Measurements from ENCODE around the gene STS.
"Not testable (repeated sequence)": the region's sequence is repeated elsewhere in the genome, so short reads cannot be mapped to it uniquely, and the experiment has no call there.

Gene STS

DNA sequence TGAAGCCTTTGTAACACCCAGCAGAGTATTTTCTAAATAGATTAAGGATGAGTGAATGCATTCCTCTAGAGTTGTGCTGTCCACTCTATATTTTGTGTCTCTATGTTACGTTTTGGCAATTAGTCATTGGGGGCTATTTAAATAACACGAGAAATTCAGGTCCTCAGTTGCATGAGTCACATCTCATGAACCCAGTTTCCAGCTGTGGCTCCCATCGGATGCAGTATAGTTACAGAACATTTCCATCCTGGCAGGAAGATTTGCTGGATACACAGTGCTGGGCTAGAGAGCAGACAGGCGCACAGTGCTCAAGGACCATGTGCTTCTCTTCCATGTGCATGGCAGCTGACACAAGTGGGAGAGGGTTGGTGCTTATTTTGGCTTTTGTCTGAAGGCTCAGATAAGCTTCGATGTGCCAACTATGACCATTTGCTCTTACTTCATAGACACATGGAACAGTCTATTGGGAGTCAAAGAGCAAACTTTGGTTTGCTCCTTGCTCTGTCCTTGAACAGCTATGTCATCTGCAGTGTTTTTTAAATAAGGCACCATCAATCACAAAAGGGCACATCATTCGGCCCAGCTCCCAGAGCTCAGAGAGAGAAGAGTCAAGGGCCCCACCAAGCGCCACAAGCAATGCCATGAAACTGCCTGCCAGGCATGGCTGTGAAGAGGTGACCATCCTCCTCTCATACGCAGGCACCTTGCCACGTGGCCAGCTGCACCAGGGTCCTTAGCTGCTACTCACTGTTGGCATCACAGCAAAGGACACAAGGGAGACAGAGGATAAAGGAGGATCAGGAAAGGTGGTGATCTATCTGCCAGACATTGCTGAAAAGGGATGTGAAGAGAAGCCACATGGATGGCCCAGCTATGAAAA lies 8.1 kb upstream of the STS start:
- no peak for DNase-seq (ENCODE audit: low read depth in 2 of 2)

DNA sequence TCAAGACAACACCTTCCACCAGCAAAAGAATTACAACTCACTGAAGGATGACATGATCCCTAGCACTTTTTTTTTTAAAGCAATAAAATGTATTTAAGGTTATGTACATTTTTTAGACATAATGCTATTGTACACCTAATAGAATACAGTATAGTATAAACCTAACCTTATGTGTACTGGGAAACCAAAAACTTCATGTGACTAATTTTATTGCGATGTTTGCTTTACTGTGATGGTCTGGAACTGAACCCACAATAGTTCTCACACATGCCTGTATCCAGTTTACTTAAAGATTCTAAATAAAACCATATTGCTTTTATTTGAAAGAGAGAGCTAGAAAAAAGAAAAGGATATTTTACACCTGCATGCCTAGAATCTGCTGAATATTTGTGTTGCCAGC lies 4.4 kb upstream of the STS start:
- no peak for DNase-seq (ENCODE audit: low read depth in 2 of 2)

DNA sequence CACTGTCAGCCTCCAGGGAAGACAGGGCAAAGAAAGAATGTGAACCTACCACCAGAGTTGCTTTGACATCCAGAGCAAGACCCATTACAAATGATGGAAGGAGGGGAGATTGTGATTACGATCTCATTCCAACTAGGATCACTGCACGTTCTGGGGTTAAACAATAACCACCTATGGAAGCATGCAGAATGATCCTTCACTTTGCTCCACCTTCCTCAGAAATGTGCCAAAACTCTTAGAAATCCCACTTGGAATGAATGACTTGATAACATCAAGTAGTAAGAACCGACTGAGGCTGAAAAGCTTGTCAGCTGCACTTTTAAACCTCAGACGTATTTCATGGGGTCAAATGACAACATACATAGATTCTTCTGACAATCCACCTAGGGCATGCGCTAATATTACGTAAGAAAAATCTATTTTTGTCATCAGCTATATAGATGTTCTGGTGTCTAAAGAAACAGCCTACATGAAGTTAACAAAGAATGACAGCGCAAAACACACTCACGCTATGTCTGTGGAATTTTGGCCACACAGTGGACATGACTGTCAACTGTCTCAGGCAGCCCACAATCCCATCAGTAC lies 3.5 kb upstream of the STS start:
- DNase-seq (ENCODE audit: low read depth in 2 of 2): no peak

DNA sequence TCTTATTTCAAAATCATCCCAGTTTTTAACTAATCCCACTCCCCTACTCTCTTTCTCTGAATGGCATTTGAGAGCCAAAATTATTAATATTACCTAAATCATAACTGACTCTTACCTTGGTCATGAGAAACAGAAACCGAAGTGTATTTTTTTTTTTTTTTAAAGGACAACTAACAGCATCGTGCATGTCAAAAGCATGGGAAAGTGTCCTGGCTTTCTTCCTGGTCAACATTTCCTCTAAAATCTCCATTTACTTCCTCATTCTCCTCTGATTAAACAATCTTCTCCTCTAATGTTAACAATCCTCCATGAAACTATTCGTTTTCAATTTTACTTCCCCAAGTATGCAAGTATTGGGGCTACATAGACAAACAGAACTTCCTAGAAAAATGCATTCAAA lies 2.1 kb upstream of the STS start:
- DNase-seq (ENCODE audit: low read depth in 2 of 2): no peak

DNA sequence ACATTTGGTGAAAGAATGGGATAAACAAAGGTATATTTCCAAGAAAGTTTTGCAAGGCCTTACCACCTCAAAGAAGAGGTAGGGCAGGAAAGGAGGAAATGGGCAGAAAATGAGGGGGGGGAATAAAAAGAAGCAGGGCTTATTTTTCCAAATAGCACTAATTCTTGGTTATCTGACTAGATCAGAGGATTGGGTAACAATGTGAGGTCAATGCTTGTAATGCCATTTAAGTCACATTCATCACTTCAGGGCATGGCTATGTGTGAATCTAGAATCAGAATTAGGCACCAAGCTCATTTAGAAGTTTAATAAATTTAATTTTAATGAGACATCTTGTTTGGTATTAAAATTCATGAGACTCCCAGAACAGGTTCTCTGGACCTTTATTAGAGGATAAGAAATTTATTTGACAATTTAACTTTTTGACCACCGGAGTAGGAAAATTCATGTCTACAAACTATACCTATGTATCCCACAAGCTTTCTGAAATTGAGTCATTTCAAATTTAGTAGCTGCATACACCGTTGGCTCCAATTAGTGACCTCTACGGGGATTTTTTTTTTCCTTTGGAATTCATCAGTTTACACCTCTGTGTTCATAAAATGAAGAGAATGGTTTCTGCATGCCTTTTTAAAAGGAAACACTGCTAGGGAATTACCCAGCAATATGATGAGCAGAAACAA lies 1.4 kb upstream of the STS start:
- DNase-seq (ENCODE audit: low read depth in 2 of 2): no peak

DNA sequence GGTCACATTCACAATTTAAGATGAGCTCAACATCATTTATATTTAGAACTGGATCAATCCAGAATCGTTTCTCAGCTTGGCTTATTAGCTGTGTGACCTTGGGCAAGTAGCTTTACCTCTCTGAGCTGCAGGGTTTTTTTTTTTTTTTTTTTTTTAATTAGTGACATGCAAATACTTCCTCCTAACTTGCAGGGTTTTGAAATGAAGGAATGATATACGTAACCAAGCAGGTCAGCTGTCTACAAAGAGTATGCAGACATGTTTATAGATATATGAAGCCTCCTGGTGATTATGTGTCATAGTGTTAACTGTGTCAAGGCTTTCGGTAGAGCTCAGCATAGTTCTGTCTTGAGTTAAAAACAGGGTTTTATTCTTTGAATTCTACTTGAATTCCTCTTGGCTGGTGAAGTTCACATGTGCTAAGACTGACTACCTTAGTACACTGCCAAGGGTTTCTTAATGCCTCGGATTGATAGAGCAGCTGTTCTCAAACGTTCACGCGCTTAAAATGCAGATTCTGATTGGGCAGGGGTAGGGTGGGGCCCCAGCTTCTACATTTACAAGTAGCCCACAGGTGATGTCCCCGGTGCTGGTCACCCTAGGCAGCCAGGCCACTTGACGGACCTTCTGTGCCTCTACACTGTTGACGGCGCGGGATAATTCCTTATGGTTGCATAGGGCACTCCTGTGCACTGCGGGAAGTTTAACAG lies 654 bp upstream of the STS start:
- no peak for DNase-seq (ENCODE audit: low read depth in 2 of 2)

DNA sequence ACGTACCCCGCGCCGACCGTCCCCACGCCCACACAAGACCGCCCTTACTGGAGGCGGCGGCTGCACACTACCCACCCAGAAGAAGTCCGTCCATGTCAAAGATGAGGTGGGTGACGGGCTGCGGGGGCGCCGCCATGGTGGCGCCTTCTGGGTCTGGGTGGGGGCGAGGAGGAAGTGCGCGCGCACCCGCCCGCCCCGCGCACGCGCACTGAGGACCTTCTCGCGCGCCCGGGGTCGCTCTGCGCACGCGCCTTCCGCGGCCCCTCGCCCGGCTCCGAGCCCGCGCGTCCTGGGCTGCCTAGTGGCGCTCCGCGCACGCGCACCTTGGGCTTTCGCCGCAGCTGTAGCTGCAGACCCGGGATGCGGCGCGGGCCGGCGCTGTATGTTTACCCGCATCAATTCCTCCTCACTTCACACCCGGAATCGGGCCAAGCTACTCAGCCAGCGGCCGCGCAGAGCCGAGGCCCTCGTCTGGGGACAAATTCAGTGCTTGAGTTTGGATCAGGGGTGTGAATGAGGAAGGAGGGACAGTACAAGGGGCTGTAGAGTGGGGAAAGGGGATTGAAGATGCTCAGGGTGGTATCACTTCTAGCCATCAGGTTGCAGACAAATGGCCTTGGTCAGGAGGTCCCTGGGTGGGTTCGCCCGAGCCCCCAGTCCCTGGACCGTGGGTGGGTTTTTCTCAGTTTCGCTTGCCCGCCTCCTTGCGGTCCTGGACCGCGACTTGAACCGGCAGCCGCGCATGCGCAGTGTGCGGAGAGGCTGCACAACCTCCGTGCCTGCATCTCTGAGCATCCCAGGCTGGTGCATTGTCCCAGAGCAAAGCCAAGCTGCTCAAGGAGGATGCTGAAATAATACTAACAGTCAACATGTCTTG lies 704 bp downstream of the STS start, which contains the start of gene PUDP:
PUDP (minus strand) TSS at position 176 of the 877 bp plus-strand sequence; CDS start at position 136, 40 bp downstream.
- peak; percentile 67 to 80 for DNase-seq (ENCODE audit: low read depth in 2 of 2)

DNA sequence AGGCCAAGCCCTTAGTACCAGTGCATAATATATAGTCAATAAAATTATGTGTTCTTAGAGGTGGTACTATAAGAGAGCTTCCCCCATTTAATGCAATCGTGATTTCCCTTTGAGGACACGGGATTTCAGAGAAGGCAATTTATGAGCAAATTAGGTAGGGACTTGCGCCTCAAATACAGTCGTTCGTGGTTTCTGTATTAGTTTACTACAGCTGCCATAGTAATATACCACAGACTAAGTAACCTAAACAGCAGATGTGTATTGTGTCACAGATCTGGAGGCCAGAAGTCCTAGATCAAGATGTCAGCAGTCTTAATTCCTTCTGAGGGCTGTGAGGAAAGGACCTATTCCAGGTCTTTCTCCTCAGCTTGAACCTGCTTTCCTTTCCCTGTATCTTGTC lies 1.9 kb downstream of the STS start:
- DNase-seq (ENCODE audit: low read depth in 2 of 2): no peak

DNA sequence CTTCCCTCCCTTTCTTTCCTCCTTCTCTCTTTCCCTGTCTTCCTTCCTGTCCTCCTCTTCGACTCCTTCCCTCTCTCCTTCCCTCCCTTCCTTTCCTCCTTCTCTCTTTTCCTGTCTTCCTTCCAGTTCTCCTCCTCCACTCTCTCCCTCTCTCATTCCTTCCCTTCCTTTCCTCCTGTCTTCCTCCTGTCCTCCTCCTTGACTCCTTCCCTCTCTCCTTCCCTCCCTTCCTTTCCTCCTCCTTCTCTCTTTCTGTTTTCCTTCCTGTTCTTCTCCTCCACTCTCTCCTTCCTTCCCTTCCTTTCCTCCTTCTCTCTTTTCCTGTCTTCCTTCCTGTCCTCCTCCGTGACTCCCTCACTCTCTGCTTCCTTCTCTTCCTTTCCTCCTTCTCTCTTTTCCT lies 5.7 kb downstream of the STS start:
- DNase-seq (ENCODE audit: low read depth in 2 of 2): no peak

DNA sequence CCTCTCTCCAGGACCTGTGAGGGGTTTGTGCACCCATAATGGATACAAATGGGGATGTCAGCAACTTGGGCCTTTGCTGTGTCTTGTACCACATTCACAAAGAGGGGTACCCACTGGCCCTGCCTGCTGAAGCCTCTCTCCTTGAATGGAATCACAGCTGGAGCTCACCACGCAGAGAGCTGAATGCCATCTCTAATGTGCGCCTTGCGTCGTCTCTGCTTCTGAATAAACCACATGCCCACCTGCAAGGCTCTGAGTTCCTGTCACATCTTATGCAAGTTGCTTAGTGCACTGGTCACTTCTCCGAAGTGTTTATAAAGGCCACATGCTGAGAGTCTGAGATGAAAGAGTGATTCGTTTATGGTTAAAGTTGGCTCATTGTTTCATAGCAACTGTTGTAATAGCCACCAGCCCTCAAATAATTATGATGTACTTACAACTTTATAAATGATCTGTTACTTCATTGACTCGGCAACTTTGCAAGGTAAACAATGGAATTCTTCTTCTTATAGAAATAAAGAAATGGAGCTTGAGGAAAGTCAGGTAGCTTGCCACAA lies 6.6 kb downstream of the STS start:
- DNase-seq (ENCODE audit: low read depth in 2 of 2): no peak

DNA sequence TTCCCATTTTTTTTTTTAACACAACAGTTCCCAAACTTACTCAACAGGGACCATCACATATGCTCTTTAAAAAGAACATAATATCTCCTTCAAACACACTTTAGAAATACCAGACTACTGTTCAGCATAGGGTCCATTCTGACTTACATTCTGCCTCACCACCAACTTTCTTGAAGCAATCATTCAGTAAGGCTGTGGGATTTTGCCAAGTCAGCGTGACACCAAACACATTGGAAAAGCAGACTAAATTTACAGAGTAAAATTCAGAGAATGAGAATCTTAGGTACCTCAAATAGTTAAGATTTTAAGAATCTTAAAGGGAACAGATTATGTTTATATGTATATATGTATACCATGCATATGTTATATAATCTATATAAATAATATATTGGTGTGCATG lies 7.7 kb downstream of the STS start:
- no peak for DNase-seq (ENCODE audit: low read depth in 2 of 2)

DNA sequence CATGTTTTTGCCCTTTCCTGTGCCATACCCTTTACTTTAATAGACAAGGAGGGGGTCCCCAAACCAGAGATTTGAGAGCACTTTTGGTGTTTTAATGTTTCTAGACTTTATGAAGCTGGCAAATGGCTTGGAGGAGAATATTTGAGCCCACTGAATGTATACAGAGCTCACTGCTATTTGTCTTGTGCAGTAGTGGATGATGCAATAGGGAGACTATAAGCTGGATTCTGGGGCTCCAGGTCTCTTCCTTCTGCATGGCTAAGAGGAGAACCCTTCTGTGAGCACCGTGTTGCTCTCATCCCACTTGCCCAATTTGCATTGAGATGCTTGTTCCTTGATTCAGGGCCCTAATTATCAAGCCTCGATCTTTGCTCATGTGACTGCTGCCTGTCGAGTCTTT lies 9.4 kb downstream of the STS start:
- no peak for DNase-seq (ENCODE audit: low read depth in 2 of 2)

DNA sequence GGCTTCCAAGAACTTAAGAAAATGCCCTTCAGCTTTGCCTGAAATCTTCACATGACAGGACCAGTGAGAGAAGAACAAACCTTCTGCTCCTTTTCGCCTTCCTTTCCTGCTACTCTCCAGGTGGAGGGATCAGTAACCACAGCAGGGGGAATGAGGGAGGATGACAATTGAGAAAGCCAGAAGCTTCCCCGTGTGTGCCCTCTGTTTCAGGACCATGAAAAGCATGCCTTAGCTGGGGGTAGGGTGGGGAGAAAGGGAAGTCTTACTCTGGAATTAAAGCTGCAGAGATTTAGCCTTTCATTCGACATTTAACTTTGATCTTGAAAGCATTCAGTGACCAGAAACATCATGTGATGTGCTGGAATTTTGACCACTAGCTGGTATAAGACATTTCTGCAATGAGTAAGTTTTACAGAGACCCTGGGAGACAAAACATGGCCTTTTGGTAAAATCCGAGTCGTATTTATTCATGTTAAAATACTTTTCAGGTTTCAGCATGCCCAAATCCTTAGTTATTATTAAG lies 11.0 kb downstream of the STS start:
- no peak for DNase-seq (ENCODE audit: low read depth in 2 of 2)

DNA sequence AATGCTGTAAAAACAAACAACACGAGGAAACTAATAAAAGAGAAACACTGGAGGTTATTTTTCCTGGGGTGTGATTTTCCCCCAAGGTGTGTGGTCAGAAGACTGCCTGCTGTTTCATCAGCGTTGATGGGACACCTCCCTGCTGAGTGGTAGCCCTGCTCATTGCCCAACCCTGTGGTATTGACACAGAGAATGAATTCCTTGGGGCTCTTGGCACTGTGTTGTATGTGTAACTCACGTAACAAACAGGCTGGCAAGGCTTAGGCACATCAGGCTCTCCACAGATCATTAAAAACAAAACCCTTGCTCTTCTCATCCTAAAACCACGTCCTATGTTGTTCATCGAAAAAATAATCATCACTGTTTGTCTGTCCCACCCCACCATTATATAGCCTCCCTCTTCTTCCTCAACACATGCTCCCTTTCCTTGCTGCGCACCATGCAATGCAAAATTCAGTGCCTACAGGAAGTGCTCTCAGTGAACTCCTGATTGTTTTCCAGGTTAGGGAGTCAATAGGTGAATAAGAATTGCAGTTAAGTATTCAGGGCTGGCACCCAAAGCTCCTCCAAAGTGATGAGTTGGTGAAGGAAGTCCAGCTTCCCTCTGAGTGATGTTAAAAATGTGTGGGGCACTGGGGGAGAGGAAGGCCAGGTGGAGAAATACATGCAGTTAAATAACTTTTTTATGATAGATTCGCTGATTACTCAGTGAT lies 11.8 kb downstream of the STS start:
- no peak for DNase-seq (ENCODE audit: low read depth in 2 of 2)

DNA sequence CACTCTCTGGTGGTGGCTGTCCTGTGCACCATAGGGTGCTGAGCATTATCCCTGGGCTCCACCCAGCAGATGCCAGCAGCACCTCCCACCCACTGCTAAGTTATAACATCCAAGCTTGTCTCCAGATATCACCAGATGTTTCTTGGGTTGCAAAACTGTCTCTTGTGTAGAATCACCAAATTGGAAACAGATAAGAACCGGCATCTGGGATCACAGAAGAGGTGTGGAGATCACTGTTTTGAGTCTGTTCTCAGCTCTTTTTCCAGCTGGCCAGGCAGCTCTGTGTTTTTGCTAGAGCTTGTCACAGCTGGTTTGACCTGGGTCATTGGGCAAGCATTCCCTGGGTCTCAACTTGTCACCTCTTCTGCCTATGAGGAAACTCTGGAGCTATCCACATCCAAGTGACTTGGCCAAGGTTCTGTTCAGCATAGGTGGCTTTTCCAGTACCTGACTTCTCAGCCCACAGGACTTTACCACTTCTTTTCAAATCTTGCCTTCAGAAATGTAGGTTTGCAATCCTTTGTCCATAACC lies 15.7 kb downstream of the STS start:
- no peak for DNase-seq (ENCODE audit: low read depth in 2 of 2)

DNA sequence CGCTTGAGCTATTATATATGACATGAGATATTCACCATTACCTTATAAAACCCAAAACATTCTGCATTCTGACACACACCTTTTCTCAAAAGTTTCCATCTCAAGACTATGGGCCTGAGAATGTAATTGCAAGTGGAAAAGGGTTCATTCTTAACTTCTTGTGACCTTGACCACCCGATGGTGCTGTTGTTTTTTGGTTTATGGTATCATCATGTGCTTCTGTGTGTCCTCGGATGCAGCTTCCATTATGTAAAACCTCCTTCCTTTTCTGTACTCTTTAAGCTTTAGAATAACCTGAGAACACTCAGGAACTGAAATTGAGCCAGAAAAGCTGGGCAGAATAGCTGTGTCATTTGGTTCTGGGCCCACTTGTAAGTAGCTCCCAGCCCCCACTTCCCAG lies 16.7 kb downstream of the STS start:
- no peak for DNase-seq (ENCODE audit: low read depth in 2 of 2)

DNA sequence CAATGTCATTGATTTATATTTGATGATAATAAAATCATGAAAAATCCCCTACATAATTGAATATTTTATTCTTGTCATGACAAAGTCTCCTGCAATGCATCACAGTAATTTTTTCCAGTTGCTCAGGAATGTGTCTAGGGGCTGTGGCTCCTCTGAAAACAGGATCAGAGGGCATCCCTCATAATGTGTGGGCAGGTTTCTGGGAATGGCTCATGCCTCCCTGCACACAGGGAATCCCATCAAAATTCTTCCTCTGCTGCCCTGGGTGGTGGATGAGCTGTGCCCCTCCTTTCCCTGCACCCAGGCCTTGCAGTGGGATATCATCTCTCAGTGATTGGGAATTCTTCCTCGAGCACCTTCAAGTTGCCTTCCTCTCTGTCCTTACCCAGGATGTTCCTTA lies 20.9 kb downstream of the STS start:
- no peak for DNase-seq (ENCODE audit: low read depth in 2 of 2)

DNA sequence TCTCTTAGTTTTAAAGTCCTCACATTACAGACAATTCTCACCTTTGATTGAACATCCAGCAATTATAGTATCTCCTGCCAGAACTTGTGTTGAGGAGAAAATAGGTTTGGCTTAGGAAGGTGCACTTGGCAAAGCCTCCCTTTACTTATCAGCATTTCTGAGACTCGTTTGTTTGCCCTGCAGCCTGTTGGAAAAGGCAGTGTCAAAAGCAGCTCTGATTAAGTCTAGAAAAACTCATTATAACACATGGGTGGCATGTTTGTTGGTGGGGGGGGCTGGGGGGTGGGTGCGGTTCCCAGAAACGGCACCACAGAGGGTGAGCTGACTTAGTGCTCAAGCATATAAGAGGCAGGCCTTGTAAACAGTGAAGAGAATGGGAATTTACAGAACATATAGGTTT lies 22.1 kb downstream of the STS start:
- no peak for DNase-seq (ENCODE audit: low read depth in 2 of 2)

DNA sequence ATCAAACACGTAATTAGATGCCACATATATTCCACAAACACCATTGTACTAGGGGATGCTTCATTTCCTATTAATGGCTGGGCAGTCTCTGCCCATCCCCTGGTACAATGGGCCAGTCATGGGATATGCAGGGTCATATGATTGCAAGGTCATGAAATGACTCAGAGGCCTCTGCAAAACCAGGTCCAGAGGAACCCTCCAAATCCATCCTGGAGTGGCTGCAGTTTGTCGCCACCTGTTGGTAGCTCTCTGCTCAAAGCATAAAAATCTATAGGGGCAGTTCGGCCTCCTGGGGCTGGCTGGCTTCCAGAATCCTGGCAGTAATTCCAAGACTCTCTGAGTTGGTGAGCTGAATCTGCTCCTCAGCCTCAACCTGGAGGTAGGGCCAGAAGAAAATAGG lies 23.4 kb downstream of the STS start:
- DNase-seq (ENCODE audit: low read depth in 2 of 2): peak; percentile 8 to 11

DNA sequence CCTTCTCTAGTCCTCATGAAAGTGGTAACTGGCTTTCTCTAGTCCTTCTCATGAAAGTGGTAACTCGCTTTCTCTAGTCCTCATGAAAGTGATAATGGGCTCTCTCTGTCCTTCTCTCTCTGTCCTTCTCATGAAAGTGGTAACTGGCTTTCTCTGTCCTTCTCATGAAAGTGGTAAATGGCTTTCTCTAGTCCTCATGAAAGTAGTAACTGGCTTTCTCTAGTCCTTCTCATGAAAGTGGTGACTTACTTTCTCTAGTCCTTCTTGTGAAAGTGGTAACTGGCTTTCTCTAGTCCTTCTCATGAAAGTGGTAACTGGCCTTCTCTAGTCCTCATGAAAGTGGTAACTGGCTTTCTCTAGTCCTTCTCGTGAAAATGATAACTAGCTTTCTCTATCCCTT lies 31.3 kb downstream of the STS start:
- not testable (repeated sequence) for DNase-seq (ENCODE audit: low read depth in 2 of 2)
